SK-N-SH (cell line): ENCODE results near the gene ARTN.

Experiments used
- EZH2phosphoT487 ChIP-seq: fragments of 200-600 bp; sonication (generic); IDR thresholded peaks from 2 replicates; pipeline ENCODE4 v1.6.1; 2017; ENCODE audit warnings: low read depth, mixed run types, mild to moderate bottlenecking, antibody characterized with exemption, moderate library complexity, borderline replicate concordance
- FOXJ3 ChIP-seq: sonication (generic); formaldehyde crosslinking; IDR thresholded peaks from 2 replicates; pipeline ENCODE4 v1.5.1; 2020; ENCODE audit warnings: mild to moderate bottlenecking, missing genetic modification reagents
- MXI1 ChIP-seq: IDR thresholded peaks from 2 replicates; pipeline ENCODE4 v1.6.1; 2012; ENCODE audit warnings: mild to moderate bottlenecking, low read depth, low read length, improper control_type of control experiment
- RFX5 ChIP-seq: IDR thresholded peaks from 2 replicates; pipeline ENCODE4 v1.6.1; 2012; ENCODE audit warnings: mild to moderate bottlenecking, improper control_type of control experiment, low read length
- TF ChIP-seq, protein P1 (sequence below): fragments of 200-600 bp; sonication (generic); IDR thresholded peaks from 2 replicates; pipeline ENCODE4 v1.6.1; 2017; ENCODE audit warnings: antibody characterized with exemption, mild to moderate bottlenecking, moderate library complexity
- TF ChIP-seq, protein P2 (sequence below): IDR thresholded peaks from 2 replicates; pipeline ENCODE4 v1.4.0; 2012; ENCODE audit warnings: low read depth
- TF ChIP-seq, protein P3 (sequence below): IDR thresholded peaks from 2 replicates; pipeline ENCODE4 v1.6.1; 2012; ENCODE audit warnings: mild to moderate bottlenecking, low read depth, low read length, moderate library complexity

DNA sequence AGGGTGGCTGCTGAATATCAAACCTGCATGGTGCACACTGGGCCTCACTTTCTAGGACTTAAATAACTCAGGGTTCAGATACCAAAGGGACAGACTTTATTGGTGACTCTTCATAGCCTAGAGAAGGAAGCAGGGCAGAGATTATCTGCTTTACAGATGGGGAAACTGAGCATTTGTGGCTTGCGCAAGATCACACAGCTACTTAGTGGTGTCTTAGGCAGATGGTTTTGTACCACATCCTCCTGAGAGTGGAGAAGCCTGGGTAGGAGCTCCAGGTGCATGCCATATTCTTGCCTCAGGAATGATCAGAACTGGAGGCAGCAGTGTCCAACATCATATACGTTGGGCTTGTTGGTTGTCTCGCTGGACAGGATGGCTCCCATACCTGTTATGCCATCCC, 29.4 kb downstream of the ARTN start:
- TF ChIP-seq, protein P1, sequence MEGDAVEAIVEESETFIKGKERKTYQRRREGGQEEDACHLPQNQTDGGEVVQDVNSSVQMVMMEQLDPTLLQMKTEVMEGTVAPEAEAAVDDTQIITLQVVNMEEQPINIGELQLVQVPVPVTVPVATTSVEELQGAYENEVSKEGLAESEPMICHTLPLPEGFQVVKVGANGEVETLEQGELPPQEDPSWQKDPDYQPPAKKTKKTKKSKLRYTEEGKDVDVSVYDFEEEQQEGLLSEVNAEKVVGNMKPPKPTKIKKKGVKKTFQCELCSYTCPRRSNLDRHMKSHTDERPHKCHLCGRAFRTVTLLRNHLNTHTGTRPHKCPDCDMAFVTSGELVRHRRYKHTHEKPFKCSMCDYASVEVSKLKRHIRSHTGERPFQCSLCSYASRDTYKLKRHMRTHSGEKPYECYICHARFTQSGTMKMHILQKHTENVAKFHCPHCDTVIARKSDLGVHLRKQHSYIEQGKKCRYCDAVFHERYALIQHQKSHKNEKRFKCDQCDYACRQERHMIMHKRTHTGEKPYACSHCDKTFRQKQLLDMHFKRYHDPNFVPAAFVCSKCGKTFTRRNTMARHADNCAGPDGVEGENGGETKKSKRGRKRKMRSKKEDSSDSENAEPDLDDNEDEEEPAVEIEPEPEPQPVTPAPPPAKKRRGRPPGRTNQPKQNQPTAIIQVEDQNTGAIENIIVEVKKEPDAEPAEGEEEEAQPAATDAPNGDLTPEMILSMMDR = no peak
- TF ChIP-seq FOXJ3 = no peak
- TF ChIP-seq MXI1 = no peak
- TF ChIP-seq EZH2phosphoT487 = no peak
- TF ChIP-seq, protein P2, sequence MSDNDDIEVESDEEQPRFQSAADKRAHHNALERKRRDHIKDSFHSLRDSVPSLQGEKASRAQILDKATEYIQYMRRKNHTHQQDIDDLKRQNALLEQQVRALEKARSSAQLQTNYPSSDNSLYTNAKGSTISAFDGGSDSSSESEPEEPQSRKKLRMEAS = no peak
- TF ChIP-seq RFX5 = no peak
- TF ChIP-seq, protein P3, sequence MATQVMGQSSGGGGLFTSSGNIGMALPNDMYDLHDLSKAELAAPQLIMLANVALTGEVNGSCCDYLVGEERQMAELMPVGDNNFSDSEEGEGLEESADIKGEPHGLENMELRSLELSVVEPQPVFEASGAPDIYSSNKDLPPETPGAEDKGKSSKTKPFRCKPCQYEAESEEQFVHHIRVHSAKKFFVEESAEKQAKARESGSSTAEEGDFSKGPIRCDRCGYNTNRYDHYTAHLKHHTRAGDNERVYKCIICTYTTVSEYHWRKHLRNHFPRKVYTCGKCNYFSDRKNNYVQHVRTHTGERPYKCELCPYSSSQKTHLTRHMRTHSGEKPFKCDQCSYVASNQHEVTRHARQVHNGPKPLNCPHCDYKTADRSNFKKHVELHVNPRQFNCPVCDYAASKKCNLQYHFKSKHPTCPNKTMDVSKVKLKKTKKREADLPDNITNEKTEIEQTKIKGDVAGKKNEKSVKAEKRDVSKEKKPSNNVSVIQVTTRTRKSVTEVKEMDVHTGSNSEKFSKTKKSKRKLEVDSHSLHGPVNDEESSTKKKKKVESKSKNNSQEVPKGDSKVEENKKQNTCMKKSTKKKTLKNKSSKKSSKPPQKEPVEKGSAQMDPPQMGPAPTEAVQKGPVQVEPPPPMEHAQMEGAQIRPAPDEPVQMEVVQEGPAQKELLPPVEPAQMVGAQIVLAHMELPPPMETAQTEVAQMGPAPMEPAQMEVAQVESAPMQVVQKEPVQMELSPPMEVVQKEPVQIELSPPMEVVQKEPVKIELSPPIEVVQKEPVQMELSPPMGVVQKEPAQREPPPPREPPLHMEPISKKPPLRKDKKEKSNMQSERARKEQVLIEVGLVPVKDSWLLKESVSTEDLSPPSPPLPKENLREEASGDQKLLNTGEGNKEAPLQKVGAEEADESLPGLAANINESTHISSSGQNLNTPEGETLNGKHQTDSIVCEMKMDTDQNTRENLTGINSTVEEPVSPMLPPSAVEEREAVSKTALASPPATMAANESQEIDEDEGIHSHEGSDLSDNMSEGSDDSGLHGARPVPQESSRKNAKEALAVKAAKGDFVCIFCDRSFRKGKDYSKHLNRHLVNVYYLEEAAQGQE = no peak
